ENCODE results near the gene TBX18.

TBX18 gene

DNA sequence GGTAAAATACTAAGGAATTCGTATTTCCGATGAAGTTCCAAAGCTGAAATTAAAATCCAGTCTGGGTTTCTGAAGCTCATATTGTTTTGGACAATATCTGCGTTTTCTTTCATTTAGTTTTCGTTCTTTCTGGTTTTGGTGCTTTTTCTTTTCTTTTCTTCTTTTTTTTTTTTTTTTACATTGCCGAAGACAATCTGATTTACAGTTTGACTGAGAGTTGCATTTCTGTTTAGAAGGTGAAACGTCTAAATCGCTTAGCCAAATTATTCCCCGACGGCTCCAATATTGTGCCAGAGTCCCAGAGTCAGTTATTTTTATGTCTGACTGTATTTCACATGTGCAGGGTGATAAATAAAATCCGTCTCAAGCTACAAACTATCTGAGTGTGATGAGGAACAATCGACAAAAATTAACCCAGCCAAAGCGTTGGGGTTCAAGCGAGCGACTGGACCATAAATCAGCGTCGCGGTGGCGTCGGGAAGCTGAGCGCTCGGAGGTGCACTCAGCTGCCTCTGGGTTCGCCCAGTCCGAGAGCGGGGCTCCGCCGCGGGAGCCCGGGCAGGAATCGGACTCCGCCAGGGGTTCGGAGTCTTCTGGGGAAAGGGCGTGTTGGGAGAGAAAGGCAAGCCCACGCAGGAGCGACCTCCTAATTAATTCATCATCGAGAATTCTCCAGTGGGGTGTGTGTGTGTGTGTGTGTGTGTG lies 8.2 kb upstream of the TBX18 start:
- no peak for DNase-seq

DNA sequence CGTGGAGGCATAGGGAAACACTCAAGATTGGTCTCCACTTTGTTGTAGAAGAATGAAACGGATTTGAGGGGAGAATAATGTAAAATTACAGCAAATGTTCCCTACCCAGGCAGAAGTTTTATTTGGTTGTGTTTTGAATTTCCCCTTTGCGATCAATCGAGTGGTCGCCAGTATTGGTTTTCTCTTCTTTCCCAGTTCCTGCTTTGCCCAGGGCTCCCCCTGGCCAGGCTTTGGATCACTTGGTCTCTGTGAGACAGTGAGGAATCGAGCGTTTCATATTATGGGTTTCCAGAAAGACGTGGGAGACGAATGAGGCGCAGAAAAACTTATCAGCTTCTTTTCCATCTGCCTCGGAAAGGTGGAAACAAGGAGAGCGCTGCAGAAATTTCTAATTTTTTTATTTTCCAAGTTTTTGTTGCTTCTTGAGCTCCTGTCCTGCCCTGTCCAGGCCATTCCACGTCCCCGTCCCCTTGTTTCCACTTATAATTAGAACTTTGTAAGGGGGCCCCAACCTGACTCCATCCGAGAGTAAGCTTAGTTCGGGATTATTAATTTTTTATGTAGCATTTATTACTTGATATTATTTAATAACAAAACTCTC lies 7.5 kb upstream of the TBX18 start:
- DNase-seq = no peak

DNA sequence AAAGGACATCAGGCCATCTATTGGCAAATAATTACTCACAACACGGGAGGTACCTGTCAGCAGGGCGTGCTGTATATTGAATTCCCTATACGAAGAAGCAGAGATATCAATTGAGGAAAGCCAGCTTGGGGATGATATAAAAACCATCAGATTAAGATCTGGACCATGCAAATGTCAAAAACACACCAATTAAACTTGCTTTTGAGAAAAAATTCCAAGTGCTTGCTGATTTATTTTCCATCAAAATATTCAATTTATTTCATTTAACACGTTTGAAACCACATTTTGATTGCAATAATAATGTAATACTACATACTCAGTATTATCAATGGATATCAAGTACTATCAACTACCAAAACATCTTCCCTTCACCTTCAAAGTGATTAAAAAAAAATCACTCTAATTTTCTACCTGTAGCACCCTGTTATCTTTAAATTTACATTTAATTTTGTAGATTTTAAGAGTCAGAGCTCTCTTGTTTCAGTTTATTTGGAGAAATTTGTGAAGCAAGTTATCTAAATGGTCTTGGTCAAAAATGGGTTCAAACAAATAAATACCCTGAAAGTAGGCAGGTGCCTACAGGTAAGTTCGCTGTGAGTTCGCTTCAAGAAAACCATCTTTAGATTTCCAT lies 6.8 kb upstream of the TBX18 start:
- no peak for DNase-seq

DNA sequence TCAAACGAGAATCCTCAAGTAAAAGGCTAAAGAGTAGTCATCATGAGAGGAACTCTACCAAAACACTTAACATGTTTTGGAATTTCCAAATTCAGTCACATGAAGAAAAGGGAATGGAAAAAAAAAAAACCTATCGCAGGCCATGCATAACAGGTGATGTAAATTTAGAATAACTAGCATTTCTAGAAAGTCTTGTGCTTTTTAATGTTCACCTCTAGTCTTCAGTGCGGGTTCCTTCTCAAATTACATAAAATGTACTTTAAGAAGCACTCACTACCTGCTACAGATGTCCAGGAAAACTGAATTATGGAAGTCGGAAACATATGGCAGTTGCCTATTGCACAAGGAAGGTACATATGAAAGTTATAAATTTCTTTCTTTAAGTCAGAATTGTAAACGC lies 6.1 kb upstream of the TBX18 start:
- no peak for DNase-seq

DNA sequence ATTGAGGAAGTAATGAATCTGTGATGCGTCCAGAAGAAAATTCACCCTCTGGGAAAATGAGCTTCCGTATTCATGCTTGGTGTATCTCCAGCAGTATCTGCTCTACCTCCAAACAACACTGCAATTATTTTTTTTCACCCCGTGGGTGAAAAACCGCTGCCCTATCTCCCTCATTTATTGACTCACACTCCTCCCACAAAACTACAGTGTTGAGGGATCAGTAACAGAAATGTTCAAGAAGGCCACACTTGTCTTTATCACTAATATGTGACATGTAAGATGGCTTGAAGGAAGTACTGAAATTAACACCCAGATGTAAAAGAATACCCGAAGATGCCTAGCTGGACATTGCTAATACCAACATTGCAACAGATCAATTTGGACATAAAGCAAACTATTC lies 4.9 kb upstream of the TBX18 start:
- no peak for DNase-seq

DNA sequence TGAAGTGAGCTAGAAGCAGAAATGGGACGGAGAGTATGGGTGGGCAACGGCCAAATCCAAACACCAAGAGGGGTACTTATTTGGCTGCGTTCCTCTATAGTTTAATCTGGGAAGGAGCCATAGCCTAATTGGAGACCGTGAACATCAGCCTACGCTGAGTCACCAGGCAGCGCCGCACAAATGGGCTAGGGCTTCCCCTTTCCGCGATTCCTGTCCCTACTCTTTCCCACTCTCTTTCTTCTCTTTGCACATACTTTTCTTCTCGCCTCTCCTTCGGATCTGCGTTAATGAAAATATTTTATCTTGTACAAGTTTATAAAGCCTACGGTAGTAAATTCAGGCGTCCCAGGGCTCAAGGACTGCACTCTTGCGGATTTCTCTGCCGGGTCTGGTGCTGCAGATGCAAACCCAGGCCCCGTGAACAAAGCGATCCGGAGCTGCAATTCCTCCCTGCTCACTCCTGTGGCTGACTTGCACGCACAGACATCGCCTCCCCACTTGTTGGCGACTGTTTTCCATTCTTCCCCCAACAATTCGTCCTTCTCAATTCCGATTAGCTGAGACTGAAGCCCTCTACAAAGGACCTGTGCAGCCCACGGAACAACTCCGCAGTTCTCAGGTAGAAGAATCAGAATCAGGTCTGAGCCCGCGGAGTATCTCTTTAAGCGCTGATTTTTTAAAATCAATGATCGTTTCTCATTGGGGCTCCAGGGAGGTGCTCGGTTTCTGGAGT lies 4.2 kb upstream of the TBX18 start:
- no peak for DNase-seq

DNA sequence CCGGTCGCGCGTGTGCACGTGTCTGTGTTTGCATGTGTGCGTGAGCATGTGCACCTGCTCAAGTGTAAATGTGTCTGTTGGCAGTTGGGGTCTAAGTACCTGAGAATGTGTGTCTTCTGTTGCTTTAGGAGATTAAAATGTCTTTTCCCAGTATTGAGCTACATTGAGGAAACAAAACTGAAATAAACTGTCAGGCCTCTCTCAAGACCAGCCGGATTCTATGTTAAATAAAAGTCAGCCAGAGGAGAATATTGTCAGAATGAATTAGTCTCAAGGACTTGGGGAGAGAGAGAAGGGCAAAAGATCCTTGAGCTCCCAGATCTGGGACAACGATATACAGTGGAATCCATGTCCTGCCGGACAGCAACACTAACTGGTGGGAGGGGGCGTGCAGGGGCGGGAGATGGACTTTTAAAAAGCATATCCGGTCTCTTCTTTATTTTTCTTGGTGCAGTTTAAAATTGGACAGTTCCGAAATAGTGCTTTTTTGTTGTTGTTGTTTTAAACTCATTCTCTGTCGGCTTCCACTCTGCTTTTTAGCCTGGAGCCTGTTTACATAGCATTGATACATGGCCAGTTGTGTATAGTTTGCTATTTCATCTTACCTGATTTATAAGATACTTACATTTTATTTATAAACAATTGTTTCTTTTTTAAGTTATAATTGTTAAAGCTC lies 3.3 kb upstream of the TBX18 start:
- DNase-seq = no peak

DNA sequence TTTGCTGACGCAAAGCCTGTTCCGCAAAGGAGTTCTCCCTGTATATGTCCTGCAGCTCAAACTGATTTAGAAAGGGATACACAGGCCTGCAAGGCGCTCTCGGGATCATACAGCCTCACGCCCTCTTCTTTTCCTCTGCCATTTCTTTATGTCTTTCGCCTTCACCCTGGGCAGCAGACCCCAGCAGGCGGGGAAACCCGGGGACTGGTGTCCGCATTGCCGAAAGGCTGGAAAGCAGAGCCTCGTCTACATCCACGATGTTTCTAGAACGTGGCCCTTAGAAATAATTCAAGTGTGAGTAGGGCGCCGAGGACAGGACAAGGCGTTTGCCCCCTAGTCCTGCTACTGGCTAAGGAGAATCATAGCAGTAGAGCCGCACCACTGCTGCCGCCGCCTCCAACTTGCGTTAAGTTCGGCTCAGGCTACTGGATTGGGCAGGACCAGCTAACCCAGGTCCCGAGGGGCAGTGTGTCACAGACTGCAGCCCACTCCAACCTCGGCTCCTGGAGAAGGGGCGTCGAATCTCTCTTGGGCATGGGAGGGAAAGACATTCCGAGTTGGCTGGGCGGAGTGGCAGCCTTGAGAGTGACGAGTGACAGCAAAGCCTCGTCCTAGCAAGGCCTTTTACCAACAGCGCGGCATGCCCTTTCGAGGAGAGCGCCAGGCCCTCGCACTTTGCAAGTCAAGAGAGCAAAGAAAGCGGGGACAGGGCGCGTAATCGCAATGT lies 2.6 kb upstream of the TBX18 start:
- no peak for DNase-seq

DNA sequence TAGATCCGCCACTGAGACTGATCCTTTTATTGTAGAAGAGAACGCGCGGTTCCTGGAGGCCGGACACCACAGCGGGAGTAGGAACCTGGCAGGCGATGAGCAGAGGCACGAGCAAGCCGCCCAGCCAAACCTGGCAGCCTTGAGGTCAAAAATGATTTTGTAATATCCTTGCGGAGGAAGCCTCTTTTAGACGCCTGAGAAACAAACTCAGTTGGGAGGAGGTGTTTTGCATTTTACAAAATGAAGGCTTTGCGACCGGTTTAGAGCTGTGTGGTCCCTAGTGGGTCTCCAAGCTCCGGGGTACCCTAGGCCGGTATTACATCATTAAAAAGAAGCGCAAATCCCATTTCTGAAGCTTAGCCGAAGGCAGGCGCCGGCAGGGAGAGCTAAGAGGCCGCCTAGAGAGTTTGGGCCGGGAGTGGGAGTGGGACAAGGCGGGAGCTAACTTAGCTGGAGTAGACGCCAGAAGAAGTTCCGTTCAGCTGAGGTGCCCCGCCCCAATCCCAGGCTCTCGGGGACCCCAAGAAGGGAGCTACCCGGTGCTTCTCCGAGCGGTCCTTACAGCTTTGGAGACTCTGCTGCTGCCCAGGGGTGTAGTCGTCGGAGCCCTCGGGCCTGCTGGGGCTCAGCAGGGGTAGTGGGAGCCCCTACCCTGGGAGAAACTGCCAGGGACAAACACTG lies 1.9 kb upstream of the TBX18 start:
- no peak for DNase-seq

DNA sequence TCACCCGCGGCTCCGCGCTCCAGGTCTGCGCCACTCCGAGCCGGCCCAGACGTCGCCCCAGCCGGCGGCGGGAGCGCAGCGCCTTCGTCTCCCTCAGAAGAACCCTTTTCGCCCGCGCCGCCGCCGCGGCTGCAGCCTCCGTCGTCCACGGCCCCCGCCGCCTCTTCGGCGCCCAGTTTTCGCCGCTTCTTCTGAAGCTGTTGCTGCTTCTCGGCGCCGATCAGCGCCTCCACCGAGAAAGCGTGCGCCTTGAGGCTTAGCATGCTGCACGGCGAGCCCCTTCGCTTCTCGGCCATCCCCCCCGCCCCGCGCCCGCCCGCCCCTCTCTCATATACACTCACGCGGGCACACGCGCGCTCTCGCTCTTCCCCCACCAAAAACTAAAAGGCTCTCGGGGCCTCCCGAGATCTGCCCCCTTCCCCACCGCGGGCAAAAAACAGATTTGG lies 489 bp downstream of the TBX18 start:
- no peak for DNase-seq

DNA sequence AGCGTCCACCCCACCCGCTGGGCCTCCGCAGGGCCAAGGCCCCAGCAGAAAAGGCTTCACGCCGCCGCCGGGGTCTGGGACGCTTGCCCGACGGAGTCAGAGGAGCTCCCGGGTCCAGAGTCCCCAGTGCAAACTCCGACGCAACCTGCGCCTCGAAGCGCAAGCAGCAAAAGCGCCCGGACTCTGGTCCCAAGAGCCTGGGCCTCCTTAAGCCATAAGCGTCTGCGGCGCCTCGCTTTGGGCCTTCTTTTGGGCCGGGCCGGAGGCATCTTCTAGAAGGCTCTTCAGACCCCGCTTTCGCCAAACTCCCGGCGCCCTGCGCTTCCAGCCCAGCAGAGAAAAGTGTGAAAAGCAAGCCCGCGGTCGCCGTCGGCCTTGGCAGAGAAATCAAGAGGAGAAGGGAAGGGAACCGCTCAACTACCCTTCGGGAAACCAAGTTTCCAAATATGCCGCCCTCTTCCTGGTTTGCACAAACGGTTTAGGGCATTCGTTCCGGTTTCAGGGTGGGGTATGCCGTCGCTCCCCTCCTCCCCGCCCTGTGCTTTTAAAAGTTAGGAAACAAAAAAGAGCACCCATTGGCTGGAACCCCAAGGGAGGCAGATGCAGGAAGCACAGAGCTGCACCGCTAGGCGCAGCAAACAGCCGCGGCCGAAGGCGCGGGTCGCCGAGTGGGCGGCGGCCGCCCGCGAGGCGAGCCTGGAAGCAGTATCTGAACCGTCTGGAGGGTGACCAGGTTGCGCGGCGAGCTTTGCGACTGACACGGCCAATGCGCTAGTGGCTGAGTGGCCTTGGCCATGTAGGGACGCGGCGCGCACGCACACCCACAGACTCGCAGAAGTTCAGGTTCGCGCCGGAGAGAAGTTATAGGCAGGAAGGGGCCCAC lies 1.2 kb downstream of the TBX18 start:
- no peak for DNase-seq

DNA sequence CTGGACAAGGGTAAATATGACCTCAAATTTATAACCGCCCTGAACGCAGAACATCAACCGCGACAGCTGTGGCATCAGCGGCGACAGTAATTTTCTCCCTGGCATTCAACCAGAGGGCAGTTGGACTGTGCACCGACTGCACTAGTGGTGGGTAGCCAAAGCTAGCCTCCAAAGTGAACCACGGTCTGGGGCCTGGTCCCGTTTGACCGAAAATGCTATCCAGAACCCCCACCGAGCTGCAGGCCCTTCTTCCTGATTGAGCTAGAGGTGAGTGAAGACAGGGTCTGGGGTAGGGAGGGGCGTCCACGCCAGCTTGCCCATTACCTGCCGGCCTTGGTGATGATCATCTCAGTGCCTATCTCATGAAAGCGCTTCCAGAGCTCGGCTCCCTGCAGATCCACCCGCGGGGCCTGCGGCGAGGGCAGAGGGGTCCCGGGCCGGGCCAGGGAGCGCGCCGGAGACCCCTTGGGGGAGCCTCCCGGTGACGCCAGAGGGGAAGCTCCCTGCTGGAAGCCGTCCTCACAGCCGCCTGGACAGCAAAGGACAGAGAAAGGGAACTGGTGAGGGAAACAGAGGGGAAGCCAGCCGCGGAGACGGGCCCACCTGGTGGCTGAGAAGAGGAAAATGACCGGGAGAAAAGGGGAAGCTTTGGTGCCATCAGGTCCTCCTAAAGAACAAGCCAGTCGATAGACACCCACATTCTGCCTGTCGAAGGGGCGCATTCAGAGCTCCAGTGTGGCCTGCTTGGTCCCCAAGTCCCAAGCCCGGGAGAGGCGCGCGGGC lies 2.0 kb downstream of the TBX18 start:
- no peak for DNase-seq

DNA sequence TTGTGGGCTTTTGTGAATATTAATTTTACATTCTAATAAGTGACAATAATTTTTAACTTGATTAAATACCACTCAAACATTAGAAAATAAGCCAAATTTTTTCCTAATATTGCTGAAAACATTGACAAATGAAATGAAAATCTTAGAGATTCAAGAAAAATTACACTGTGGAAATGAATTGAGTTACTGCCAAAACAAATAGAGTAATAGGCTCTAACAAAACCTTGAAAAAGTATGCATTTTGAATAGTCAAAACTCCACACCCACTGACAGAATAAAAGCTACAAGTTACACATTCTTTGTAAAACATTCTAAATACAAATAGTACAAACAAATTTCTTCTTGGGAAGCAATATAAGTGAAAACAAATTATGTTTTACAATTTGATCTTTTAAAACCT lies 5.9 kb downstream of the TBX18 start:
- DNase-seq = no peak

DNA sequence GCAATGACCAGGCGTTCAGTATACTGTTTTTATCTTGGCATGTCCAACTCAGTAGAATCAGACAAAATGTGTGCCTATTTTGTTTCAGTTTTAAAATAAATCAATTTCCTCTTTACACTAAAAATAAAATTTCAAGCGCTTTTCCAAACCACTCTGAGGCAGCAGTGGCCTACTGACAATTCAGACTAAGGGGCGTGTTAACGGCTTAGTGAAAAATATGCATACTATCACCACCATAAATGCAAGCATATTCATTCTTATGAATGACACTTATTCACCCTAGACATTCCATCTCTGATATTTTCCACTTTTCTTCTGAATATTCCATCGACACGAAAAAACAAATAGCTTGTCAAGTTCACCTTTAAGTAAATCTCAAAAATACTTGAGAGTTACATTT lies 7.5 kb downstream of the TBX18 start:
- DNase-seq = no peak

DNA sequence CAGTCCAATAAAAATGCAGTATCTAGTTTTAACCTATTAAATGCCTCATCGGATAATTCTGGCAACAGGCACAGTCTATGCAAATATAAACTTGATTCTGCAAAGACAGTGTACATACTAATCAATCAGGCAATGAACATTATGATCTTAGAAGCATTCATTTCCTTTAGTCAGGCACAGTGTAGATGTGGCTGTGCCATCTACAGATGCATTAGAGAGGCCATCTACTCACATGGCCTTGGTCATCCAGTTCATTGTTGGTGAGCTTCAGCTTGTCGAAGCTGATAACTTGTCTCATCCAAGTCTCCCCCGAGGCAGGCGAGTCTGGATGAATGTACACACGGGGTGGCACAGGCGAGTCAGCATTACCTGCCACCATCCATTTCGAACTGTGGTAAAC lies 7.9 kb downstream of the TBX18 start:
- no peak for DNase-seq

DNA sequence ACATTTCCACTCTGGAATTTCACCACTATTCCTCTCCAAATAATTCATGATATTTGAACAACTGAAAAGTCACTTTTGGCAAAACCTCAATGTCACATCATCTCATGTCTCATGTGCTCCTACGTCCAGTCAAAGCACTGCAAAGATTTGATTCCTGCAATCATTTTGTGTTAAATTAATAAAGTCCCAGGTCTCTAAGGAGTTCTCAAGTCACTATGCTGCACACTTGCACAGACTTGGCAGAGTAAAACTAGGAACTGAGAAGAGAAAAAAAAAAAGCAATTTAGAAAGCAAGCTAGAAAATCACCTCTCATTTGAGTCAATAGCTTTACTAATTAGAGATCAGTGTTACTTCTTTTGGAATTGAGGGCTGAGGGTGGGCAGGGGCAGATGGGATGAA lies 11.2 kb downstream of the TBX18 start:
- no peak for DNase-seq

DNA sequence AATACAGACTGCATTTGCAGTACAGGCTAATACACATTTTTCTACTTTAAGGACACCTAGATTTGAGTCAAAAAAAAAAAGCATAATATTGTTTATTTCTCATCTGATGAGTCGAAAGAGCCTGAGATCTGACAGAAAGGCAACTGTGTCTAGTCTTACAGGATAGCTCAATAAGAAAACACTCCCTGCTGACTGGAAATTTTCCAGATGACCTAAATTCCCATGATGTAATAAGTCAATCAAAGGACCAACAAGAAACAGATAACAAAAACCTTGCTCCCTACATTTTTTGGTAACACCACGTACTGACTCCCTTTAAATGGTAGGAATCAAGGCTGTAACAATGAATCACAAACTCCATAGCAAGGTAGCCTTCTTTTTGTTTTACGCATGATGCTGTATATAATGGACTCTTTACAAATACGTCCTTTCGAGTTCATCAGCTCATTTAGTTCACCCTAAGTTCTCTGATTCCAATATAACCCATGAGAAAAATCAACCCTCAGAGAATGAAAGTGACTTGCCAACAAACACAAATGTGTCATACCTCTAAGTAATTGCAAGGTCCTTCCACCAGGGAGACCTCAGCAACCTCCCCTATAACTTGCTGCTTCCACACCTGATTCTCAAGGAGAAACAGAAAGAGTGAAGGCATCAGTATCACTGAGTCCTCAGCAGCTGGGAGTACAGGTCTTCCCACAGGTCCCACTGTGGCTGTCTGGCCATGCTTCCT lies 12.1 kb downstream of the TBX18 start:
- DNase-seq = no peak

DNA sequence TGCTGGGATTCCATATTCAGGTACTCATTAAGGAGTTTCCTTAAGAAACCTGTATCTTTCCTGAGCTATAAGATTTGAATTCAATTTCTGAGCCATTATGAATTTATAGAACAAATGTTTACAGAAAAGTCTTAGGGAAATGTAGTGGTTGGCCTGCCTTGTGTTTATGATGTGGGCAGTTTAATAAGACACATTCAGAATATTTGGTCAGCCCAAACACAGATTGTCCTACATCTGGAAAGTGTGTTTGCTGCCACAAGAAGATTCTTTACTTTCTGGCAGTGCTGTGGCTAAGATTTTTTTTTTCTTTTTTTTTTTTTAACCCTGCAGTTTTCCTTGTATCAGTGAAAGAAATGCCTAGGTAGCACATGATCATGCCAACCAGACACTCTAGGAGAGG lies 15.2 kb downstream of the TBX18 start:
- DNase-seq = no peak

DNA sequence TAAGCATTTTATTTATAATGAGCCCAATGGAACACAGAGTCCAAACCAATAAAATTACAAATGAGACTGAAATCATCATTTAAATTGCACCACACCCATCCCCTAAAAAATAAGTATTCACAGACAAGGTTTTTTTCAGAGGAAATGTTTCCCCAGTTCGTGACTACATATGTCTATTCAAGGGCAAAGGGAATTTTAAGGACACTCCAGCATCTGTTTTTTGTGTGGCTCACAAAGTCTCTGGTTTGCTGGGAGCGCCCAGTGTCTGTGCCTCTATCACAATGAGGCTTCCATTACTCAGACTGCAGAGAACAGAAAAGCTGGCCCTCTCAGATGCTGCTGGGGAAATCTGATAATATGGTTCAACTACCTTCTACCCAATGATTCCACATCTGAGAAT lies 16.0 kb downstream of the TBX18 start:
- no peak for DNase-seq
